ENCODE data around the gene PLEKHH1. TPM values are rescaled to one million over a fixed set of nuclear protein-coding genes. Genes with fewer than 3 reads are reported as not detected.

PLEKHH1 gene
- total and polyA plus RNA-seq, 2 experiments from 2014 or later: 12.8 to 19.5 TPM

- DNase-seq (ENCODE audit: low spot score): no peak
- no peak overlapping the region for H2AFZ ChIP-seq
- TF ChIP-seq, protein P1, sequence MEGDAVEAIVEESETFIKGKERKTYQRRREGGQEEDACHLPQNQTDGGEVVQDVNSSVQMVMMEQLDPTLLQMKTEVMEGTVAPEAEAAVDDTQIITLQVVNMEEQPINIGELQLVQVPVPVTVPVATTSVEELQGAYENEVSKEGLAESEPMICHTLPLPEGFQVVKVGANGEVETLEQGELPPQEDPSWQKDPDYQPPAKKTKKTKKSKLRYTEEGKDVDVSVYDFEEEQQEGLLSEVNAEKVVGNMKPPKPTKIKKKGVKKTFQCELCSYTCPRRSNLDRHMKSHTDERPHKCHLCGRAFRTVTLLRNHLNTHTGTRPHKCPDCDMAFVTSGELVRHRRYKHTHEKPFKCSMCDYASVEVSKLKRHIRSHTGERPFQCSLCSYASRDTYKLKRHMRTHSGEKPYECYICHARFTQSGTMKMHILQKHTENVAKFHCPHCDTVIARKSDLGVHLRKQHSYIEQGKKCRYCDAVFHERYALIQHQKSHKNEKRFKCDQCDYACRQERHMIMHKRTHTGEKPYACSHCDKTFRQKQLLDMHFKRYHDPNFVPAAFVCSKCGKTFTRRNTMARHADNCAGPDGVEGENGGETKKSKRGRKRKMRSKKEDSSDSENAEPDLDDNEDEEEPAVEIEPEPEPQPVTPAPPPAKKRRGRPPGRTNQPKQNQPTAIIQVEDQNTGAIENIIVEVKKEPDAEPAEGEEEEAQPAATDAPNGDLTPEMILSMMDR (IDR thresholded peaks at IDR 0.05; ENCODE audit: poor library complexity): no peak
- no peak for TF ChIP-seq EZH2 (IDR thresholded peaks at IDR 0.05; ENCODE audit: borderline replicate concordance)
- no peak for TF ChIP-seq EZH2phosphoT487 (IDR thresholded peaks at IDR 0.05; ENCODE audit: low read depth, severe bottlenecking, unreplicated experiment)
- no peak overlapping the region for H3K4me2 ChIP-seq
- H3K79me2 ChIP-seq: no peaks in the 10 kb centered on the region
- peaks cover 13% of the 10 kb centered on the region for H3K4me1 ChIP-seq (ENCODE audit: insufficient read depth)
- H3K9me3 ChIP-seq (ENCODE audit: low read depth): no peaks in the 10 kb centered on the region
- no peaks in the 10 kb centered on the region for H3K9me2 ChIP-seq (replicated peaks; ENCODE audit: insufficient read depth)
- H3K27ac ChIP-seq: no peak overlapping the region
- no peaks in the 10 kb centered on the region for H4K20me1 ChIP-seq (ENCODE audit: insufficient read depth, poor library complexity, severe bottlenecking)
- no peaks in the 10 kb centered on the region for H3K36me3 ChIP-seq (replicated peaks; ENCODE audit: insufficient read depth, low read depth)
- 89% methylated on average over 10 of the region's 19 CpGs for WGBS (ENCODE audit: low lambda C conversion rate, missing lambda C conversion rate)
- H3K4me3 ChIP-seq: no peak overlapping the region
- H3K27me3 ChIP-seq: no peaks in the 10 kb centered on the region
Observed at GRCh38 chr14:67571991-67572323, 38.9 kb downstream of the PLEKHH1 start.

GRCh38 chr14:67572608-67573007, 39.5 kb downstream of the PLEKHH1 start:
- no peaks in the 10 kb centered on the region for H3K27me3 ChIP-seq
- no peak overlapping the region for H2AFZ ChIP-seq
- H4K20me1 ChIP-seq (ENCODE audit: insufficient read depth, poor library complexity, severe bottlenecking): no peaks in the 10 kb centered on the region
- no peaks in the 10 kb centered on the region for H3K9me3 ChIP-seq (ENCODE audit: low read depth)
- DNase-seq (ENCODE audit: low spot score): no peak
- H3K27ac ChIP-seq: no peak overlapping the region
- 91% methylated on average over 5 of the region's 5 CpGs for WGBS (ENCODE audit: low lambda C conversion rate, missing lambda C conversion rate)
- no peaks in the 10 kb centered on the region for H3K36me3 ChIP-seq (replicated peaks; ENCODE audit: insufficient read depth, low read depth)
- H3K79me2 ChIP-seq: no peaks in the 10 kb centered on the region
- H3K4me1 ChIP-seq (ENCODE audit: insufficient read depth): peaks cover 6% of the 10 kb centered on the region
- H3K4me3 ChIP-seq: no peak overlapping the region
- no peak overlapping the region for H3K4me2 ChIP-seq
- H3K9me2 ChIP-seq (replicated peaks; ENCODE audit: insufficient read depth): no peaks in the 10 kb centered on the region
- no peak for TF ChIP-seq EZH2 (IDR thresholded peaks at IDR 0.05; ENCODE audit: borderline replicate concordance)
- TF ChIP-seq, protein P1 (IDR thresholded peaks at IDR 0.05; ENCODE audit: poor library complexity): no peak
- TF ChIP-seq EZH2phosphoT487 (IDR thresholded peaks at IDR 0.05; ENCODE audit: low read depth, severe bottlenecking, unreplicated experiment): no peak

GRCh38 chr14:67573228-67574010, 40.3 kb downstream of the PLEKHH1 start:
- 86% methylated on average over 15 of the region's 15 CpGs for whole genome bisulfite sequencing (ENCODE audit: low lambda C conversion rate, missing lambda C conversion rate)
- no peak overlapping the region for H3K4me2 ChIP-seq
- no peak for DNase-seq (ENCODE audit: low spot score)
- no peaks in the 10 kb centered on the region for H3K9me2 ChIP-seq (replicated peaks; ENCODE audit: insufficient read depth)
- H3K4me3 ChIP-seq: no peak overlapping the region
- no peak overlapping the region for H3K27ac ChIP-seq
- no peak overlapping the region for H2AFZ ChIP-seq
- H3K4me1 ChIP-seq (ENCODE audit: insufficient read depth): no peaks in the 10 kb centered on the region
- no peaks in the 10 kb centered on the region for H3K27me3 ChIP-seq
- no peaks in the 10 kb centered on the region for H3K36me3 ChIP-seq (replicated peaks; ENCODE audit: insufficient read depth, low read depth)
- H3K9me3 ChIP-seq (ENCODE audit: low read depth): no peaks in the 10 kb centered on the region
- H4K20me1 ChIP-seq (ENCODE audit: insufficient read depth, poor library complexity, severe bottlenecking): no peaks in the 10 kb centered on the region
- no peaks in the 10 kb centered on the region for H3K79me2 ChIP-seq
- no peak for TF ChIP-seq EZH2 (IDR thresholded peaks at IDR 0.05; ENCODE audit: borderline replicate concordance)
- TF ChIP-seq, protein P1 (IDR thresholded peaks at IDR 0.05; ENCODE audit: poor library complexity): no peak
- no peak for TF ChIP-seq EZH2phosphoT487 (IDR thresholded peaks at IDR 0.05; ENCODE audit: low read depth, severe bottlenecking, unreplicated experiment)
